ENCODE data around the gene TMEM151B.
"Not testable (repeated sequence)": the region's sequence is repeated elsewhere in the genome, so short reads cannot be mapped to it uniquely, and the experiment has no call there.

TMEM151B gene

DNA sequence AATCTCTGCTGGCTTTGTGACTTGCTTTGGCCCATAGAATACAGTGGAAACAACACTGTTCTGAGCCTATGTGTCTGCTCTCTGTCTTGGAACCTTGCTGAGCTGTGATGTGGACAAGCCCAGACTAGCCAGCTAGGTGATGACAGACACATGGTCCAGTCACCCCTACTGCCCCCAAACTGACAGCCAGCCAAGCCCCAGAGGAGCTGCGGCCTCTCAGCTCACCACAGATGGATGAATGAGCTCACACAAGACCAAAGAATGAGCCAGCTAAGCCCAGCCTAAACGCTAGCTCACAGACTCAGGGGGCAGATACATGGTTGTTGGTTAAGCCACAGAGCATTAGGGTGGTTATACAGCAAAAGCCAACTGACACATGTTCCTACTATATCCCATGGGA, 38.8 kb downstream of the TMEM151B start:
- peak; percentile 26 for DNase-seq

DNA sequence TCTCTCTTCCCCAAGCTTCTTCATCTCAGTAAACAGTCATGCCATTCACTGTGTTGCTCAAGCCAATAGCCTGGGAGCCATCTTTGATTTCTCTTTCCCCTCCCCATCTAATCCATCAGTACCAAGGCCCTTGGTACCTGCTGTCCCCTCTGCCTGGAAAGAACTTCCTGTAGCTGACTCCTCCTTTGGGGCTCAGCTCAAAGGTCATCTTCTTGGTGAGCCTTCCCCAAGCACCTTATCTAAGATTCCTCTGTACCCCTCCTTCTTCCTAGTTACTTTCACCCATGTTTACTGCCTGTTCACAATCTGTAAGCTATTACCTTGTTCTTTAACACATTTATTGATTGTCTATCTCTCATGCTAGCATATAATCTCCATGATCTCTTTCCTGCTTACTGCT, 39.4 kb downstream of the TMEM151B start:
- no peak for DNase-seq

GRCh38 chr6:44310241-44310640, 40.0 kb downstream of the TMEM151B start:
- no peak for DNase-seq

DNA sequence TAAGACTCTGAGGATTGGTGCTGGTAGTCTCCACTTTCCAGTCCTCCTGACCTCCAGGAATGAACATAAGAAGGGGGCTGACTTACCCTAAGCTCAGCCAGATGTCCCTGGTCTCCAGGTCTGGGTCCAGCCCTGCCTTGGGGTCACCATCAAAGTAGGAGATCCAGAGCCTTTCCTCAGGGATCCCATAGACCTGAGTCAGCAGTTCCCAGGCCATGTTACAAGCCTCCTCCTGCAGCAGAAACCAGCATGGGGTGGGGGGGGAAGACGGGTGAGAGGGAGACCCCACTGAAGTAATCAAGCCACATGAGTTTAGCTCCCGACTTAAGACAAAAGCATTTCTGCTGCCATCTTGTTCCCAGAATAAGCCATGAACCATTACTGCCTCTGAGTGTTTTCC, 41.1 kb downstream of the TMEM151B start:
- DNase-seq, result no peak

- no peak for DNase-seq
Measured at GRCh38 chr6:44311767-44312166, 41.5 kb downstream of the TMEM151B start.

- DNase-seq, result peak; percentile 87
Measured at GRCh38 chr6:44312901-44313788, 42.9 kb downstream of the TMEM151B start, which contains the start of gene AARS2. TSS of gene AARS2 (minus strand) at chr6:44313347. CDS start at chr6:44313323, 24 bp downstream.

GRCh38 chr6:44314657-44315056, 44.4 kb downstream of the TMEM151B start:
- DNase-seq, result not testable (repeated sequence)

DNA sequence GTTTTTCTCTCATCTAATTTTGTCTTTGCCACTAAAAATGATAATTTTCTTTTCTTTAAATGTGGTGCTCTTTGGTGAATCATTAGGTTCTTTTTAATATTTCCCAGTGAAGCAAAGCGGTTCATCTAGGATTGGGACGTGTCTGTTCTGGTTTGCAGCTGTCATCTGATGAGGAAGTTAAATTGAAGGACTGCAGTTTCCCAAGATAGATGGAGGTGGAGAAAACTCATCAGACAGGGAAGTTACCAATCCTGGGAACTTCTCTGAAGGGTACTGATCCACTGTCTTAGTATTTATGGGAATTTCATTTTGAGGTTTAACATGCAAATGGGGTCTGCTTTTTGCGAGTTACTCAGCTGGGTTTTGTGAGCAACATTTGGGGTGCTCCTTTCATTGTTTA, 45.3 kb downstream of the TMEM151B start:
- DNase-seq, result no peak

- DNase-seq, result no peak
Measured at GRCh38 chr6:44315951-44316350, 45.7 kb downstream of the TMEM151B start.

- no peak for DNase-seq
Measured at GRCh38 chr6:44316481-44316880, 46.2 kb downstream of the TMEM151B start.

- not testable (repeated sequence) for DNase-seq
Measured at GRCh38 chr6:44317136-44317631, 46.9 kb downstream of the TMEM151B start.

DNA sequence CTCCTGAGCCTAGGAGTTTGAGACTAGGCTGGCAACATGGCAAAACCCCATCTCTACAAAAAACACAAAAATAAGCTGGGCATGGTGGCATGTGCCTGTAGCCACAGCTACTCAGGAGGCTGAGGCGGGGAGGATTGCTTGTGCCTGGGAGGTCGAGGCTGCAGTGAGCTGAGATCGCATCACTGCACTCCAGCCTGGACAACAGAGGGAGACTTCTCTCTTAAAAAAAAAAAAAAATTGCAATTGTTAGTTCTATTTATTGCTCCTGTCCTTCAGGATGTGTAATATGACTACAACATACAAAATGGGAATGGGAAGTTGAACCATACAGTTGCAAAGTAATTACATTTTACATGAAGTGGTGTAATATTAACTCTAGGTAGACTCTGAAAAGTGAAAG, 51.0 kb downstream of the TMEM151B start:
- DNase-seq, result no peak

GRCh38 chr6:44327096-44327495, 56.8 kb downstream of the TMEM151B start:
- no peak for DNase-seq

- no peak for DNase-seq
Measured at GRCh38 chr6:44327760-44328159, 57.5 kb downstream of the TMEM151B start.

GRCh38 chr6:44328203-44328602, 58.0 kb downstream of the TMEM151B start:
- DNase-seq, result not testable (repeated sequence)

GRCh38 chr6:44329858-44330257, 59.6 kb downstream of the TMEM151B start:
- no peak for DNase-seq

DNA sequence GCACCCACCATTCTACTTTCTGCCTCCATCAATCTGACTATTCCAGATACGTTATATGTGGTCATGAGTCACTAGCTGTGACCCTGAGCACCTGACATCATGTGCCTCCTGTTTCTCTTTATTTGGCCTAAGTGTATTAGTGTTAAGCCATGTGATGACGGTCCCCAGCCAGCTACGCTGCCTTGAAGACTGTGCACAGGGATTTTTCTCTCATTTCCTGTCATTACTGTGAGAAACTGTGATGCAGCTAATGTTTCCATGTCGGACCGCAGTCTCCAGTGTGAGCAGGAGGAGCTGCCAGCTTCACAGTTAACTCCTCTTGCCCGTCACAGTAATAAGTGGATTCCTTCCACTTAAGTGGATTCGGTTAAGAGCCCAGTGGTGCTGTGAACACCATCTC, 62.3 kb downstream of the TMEM151B start:
- peak; percentile 34 for DNase-seq

GRCh38 chr6:44333273-44333919, 63.1 kb downstream of the TMEM151B start:
- DNase-seq, result no peak

GRCh38 chr6:44333942-44334341, 63.7 kb downstream of the TMEM151B start:
- DNase-seq, result no peak

- DNase-seq, result no peak
Measured at GRCh38 chr6:44335631-44336030, 65.4 kb downstream of the TMEM151B start.

DNA sequence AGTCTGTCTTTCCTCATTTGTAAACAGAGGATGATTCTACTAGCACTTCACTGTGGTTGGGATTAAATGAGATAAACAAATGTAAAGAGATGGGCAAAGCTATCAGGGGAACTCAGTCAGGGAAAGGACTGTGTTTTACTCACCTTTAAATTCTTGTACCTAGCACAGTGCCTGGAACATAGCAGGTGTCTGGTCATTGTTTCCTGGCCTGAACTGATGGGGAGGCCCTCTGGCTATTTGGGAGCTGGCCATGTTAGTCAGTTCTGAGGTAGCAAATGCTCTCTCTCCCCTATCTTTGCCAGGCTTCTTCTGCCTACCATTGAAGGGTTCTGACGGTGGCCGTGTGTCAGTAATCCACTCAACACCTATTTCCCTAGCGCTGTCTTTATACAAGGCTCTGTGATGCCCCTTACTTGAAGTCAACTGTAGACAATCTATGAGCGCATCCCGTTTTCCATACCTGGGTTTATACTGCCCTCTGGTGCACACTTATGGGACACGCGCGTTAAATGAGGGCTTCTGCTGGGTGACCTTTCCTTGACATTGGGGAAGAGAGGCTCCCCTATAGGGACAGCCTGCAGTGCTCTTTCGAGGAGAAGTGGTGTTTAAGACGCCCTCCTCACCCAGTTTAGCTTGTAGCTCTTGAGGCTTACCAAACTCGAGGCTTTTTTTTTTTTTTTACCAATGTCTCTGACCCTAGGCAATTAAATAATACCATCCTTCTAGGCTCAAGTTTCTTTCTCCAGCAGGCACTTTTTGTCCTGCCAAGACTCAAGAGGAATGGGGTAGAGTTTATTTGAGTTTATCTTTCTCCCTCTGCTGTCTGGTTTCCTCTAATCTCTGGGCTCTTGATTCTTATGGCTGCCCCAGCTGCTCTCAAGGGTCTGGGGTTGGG, 68.2 kb downstream of the TMEM151B start:
- peak; percentile 51 for DNase-seq

- no peak for DNase-seq
Measured at GRCh38 chr6:44339301-44339700, 69.1 kb downstream of the TMEM151B start.
